ENCODE results near the gene TPM2.

TPM2 gene

DNA sequence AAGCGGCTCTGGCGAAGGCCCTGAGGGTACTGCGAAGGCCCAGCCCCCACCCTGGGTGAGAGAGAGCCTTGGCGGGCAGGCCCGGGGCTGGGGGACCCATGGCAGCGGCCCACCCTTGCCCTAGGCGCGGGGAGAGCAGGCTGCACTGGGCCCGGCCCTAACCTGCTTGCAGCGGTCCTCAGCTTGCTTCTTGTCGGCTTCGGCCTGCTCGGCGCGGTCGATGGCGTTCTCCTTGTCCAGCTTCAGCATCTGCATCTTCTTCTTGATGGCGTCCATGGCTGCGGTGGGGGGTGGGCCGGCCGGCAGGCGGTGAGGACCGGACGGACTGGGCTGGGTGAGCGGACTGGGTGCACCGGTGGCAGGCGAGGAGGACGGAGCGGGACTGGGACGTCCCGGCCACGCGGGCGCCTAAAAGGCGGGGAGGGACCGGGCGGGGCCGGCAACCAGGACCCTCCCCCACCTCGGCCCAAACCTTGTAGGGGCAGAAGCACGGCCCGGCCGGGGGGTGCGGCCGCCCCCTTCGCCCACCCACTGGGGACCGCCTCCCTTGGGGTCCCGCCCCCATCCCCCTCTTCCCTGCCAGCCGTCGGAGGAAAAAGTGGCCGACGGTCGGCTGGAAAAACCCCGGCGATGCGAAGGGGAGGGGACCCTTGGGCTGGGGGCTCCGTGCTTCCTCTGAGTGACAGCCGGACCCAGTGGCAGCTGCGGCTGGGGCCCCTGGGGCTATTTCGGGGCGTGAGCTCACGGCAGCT lies at the start of gene TPM2:
Gene TPM2, minus strand, starts transcription at position 384 of the 752 bp plus-strand sequence. Its CDS starts 108 bp downstream, at position 276.
- DNase-seq = no peak

GRCh38 chr9:35738924-35739323 lies 49.2 kb upstream of the TPM2 start:
- DNase-seq = no peak

DNA sequence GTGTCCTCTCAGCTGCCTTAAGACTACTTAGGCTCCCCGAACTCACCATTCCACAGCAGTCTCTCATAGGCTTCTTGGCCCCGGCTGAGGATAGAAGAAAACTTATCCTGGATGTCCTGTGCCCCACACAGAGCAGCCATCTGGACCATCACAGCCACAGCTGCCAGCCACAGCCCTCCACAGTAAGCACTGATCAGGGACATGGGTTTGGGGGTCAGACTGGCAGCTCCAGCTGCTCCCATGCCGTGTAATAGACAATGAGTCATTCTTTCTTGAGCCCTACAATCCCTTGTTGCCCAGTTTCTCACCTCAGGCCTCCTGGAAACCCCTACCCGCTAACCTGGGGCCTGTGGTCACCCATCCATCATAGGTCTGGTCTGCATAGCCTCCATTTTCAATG lies 48.5 kb upstream of the TPM2 start:
- no peak for DNase-seq

DNA sequence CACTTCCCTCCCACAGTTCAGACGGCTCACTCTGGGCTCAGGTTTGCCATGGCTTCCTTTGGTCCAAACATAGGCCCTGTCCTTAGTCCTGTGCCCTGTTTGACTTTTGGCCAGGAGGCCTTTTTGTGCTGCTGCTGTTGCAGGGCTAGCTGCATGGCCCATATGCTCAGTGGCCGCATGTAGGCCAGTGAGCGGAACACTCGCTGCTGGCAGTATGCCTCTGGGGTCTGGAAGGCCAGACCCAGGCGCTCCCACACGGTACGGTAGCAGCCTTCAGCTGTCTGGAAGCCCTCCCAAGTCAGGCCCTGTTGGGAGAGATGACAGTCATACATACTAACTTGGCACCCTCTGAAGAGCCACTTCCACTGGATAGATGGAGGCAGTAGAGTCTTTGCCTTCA lies 47.4 kb upstream of the TPM2 start:
- DNase-seq = no peak

GRCh38 chr9:35736201-35736633 lies 46.5 kb upstream of the TPM2 start:
- DNase-seq = peak; percentile 82

GRCh38 chr9:35734096-35734495 lies 44.4 kb upstream of the TPM2 start:
- DNase-seq = no peak

GRCh38 chr9:35732800-35733541 lies 43.2 kb upstream of the TPM2 start:
- DNase-seq = peak; percentile 45

- DNase-seq = peak; percentile 98
These were observed 42.6 kb upstream of the TPM2 start, which contains the start of the genes CREB3 and TLN1 for GRCh38 chr9:35732185-35732799. Gene CREB3, plus strand, starts transcription at chr9:35732666. Its CDS starts 107 bp downstream, at chr9:35732773. Gene TLN1, minus strand, starts transcription at chr9:35732195. Its CDS starts 6,501 bp downstream, at chr9:35725694.

GRCh38 chr9:35731415-35732184 lies 41.9 kb upstream of the TPM2 start:
- DNase-seq = no peak

DNA sequence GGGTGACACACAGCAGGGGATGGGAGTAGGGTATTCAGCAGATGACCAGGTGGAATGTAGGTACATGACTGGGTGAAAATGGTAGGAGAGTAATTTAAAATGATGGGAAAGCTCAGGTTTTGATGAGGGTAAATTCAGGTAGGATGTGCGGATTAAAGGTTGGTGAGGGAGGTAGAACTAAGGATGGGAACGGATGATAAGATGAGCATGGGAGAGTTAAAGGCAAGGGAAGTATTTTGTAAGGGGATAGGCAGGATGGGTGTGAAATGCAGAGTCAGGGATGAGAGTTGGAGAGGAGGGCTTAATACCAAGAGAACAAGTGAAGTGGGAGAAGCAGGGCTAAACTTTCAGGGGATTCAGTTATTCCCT lies 40.7 kb upstream of the TPM2 start:
- no peak for DNase-seq

- DNase-seq = peak; percentile 61
These were observed 40.2 kb upstream of the TPM2 start for GRCh38 chr9:35729700-35730485.

GRCh38 chr9:35729101-35729500 lies 39.4 kb upstream of the TPM2 start:
- no peak for DNase-seq

DNA sequence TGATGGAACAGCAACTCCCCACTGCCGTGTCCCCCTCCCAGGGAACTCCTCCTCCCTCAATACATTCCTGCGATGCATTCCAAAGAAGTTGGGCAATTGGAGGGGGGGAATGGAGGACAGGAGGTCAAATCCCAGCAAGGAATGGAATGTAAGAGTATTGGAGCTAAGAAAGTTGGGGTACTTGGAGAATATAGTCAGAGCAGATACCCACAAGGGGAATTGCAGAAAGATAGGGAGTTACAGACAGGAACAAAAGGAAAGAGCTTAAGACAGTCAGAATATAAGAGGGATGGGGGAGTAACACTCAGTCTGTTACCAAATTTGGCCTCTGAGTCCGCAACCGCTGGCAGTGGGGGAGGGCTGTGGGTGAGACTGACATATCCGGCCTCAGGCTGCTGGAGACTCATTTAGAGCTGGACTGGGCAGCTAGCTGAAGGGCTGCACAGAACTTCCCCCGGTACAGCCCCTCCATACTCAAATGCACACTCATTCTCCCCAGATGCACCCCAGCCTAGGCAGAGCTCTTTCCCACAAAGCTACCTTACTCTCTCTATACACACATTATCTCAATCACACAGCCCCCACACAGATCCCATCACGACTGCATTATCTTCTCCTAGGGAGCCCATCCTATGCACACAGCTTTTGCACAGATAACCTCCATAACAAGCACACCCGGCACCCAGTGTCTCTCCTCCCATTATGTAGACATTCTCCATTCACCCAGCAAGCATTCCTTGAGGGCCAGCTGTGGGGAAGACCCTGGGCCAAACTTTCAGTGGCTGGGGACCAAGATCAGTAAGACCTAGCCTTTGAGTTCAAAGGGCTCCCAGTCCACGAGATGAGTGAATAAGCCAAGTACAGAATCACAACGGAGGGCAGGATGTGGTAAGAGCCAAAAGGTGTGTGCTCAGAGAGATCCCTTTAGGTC lies 38.6 kb upstream of the TPM2 start:
- DNase-seq = peak; percentile 50

DNA sequence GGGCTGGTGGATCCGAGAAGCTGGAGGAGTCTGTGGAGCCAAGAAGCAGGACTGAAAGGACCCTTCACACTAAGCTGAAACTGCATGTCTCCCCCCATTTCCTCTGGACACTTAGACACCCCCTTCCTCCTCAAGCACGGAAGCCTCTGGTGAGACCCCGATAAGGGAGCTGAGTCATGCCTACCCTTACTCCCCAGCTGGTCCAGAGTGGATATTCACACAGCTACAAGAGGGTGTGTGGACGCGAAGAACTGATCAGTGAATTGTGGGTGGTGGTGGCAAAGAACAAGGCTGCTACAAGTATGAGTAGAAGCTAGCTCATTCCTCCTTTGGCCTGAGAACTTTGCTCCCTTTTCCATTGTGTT lies 37.9 kb upstream of the TPM2 start:
- DNase-seq = no peak

DNA sequence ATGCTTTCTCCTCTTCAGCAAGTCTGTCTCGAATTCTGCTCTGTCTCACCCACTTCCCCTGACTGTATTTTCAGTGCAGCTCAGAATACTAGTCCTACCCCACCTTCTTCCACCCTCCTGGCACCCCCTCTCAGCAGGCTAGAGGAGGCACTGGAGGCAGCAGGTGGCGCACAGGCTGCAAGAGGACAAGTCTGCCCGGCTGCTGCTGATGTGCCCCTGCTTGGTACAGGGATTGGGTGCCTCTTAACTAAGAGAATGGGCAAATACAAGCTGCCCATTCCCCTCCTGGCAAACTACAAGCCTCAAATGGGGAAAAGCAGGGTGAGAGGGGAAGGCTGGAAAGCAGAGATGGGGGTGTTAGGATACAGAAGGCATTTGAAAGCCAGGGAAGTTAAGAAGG lies 37.2 kb upstream of the TPM2 start:
- DNase-seq = peak; percentile 38

DNA sequence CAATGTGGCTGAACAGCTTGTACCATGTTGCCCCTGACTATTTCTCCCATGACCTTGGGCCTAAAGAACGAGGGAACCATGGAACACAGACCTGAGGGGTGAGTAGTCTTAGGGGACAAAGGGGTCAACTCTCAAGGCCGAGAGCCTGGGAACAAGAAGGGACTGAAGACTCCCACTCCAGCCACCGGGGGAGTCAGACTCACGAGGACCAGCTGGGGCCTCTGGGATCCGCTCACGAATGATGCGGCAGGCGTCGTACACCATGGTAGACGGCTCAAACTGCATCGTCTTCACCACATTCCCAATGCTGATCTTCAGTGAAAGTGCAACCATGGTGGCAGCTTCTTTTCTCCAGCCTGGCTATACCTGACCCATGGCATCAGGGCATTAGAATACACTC lies 35.6 kb upstream of the TPM2 start:
- no peak for DNase-seq

- no peak for DNase-seq
These were observed 34.2 kb upstream of the TPM2 start for GRCh38 chr9:35723908-35724307.

DNA sequence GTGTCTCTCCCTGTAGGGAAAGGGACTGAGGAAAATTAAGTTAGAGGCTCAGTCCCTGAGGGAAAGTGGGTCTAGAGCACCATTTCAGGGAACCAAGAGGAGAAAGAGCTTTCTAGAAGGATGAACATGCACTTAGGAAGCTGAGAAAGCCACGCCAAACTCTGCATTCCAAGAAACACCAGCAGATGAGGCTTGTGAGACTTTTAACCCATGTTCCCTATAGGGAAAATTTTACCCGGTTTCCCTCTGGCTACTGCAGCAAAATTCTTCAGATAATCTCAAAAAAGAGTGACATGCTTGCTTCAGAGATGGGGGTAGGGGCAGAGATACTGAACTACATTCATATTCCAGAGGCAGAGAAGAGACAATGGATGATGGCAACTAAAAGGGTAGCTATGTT lies 33.7 kb upstream of the TPM2 start:
- no peak for DNase-seq

DNA sequence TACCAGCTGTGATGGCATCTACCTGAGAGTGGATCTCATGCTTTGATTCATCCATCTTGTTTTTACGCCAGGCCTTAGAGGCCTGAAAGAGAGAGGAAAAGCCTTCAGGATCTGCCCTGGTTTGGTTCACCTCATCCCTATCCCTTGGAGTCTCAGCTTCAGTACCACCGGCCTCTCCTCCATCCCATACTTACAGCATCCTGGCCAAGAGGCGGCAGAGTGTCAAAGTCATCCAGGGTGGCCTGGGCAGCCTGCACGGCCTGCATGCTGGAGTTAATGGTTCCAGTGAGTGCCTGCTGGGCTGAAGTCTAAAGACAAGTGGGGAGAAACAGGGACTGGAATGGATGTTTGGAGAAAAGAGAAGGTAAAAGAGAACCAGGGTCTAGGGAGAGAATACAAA lies 29.8 kb upstream of the TPM2 start:
- no peak for DNase-seq

DNA sequence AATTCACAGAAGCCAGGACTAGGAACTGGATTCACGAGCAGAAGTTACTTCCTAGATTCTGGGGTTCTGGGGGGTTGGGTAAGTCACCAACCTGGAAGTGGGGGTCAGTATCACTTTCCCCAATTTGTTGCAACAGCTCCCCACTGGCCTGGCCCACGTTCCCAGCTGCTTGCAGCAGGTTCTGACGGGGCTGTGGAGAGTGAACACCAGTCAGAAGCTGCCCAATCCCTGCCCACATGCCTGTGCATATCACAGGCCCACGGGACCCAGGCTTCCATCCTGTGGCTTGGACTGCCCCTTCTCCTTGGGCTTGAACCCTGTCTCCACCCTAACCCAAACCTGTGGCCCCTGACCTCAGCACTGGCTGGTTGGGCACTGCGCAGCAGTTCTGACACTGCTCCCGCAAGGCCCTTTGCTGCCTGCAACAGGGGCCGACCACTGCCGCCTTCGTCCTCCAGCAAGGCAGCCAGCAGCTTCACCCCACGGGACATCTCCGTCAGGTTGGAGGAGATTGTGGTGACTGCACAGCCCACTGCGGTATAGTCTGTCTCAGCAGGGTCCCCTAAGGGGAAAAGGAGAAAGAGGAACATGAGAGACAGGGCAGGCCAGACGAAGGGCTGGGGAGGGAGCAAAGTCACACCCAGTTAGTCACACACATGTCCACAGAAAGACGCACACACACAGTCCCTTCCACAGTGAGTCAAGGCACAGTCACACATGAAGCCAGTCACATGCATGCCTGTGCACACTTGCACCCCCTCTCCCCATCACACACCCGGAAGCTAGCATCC lies 29.2 kb upstream of the TPM2 start:
- no peak for DNase-seq
